HK-2 (cell line): ENCODE results near the gene PRKCA.
"Not testable (repeated sequence)": the region's sequence is repeated elsewhere in the genome, so short reads cannot be mapped to it uniquely, and the experiment has no call there.

Experiments used
- DNase-seq: peaks from one replicate; pipeline ENCODE4 v3.0.0-alpha.2; 2018; ENCODE audit not compliant: unreplicated experiment

PRKCA gene

DNA sequence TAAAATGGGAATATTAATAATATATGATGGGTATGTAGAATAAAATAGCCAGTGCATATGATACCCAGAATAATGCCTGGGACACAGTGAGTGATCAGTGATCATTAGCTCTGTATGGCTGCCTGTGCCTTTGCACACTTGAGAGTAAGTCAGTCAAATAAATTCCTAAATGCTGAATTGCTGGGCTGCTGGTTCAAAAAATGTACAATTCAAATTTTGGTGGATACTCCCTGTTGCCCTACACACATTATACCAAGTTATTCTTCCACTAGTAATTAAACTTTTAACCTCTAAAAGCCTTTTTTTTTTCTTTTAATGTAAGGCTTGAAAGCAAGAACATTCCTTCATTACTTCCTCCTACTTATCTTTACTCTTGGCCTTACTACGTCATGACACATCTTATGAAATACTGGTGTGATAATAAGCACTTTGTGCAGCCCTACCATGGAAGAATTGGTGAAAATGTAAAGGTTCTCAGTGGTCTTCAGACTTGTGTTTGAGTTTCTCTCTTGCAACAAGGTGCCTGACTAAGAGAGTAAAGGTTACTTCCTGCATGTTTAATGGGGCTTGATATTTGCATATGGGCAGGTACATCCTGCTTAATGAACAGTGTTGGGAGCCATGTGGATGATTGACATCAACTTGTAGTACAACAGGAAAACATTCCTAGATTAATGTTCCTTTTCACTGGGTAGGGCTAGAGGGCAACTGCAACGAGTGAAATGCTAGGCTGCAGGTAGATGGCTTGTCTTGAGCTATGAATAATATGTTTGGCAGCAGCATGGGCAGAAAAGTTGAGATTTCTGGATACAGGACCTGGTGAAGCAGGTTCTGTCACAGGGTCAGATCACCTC lies 84.3 kb downstream of the PRKCA start:
- no peak for DNase-seq

DNA sequence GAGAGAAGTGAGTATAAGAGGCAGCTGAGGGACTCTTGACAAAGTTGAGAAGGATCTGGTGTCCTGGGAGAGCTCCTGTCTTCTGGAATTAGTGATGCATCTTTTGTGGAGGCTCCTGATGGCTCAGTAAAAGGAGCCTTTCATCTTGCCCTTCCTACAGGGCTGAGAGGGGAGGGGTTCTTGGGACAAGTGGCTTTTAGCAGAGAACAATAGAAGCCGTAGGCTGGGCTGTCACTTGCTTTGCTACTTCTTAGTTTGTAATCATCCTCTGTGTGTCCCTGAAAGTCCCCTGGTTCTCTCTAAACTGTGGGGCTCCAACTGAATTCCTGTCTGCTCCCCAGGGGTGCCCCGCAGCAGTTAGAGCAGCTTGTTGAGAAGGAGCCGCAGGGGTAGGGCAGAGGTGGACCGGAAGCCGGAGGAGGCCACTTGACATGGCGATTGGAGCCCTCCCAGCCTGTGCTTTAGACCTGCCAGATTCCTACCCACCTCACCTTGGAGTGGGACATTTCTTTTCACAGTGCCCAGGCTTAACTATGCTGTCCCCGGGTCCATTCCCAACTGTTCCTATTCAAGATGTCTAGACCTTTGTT lies 85.1 kb downstream of the PRKCA start:
- no peak for DNase-seq

DNA sequence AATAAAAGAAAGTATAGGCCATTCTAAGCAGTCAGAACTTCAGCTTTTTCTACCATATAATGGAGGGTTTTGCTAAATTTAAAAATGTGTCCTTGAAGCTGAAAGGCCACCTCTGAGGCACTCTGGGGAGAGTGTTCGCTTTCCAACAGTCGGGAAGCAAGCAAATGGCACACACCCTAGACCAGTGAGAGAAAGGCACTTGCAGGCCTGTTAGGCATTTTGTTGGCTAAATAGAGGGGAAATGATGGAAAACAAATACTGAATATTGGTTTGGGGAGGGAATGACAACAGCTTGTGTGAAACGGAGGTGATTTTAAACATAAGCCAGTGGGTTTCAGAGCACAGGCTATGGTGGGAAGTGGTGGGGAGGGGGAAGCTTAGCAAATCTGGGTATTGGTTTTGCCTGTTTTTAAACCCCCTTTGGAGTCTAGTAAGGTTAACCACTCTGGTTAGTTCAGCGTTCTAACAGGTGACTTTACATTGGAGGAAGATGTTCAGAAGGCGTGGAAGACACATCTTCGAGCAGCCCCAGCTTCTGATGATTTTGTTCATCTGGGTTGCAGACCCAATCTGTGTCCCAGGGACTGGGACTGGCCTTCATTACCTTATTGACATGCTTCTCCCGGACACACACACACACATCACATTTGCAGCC lies 90.5 kb downstream of the PRKCA start:
- DNase-seq, result no peak

DNA sequence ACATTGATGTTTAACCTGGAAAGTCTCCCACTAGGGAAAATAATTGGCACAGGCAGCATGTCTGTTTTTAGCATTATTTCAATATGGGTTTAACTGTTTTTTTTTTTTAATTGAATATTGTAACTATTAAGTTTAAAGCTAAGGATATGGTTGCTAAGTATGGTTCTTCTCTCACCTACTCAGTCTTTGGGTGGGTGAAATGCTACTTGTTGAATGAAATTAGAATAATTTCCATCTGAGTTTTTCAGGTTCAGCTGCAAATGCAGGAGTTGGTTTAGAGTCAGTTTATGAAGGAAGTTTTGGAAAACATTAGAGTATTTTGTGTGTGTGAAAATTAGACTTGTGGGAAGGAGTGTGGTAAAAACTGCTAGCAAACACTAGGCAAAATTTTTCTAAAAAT lies 93.5 kb downstream of the PRKCA start:
- no peak for DNase-seq

- no peak for DNase-seq
Measured at GRCh38 chr17:66397486-66397885, 95.1 kb downstream of the PRKCA start.

DNA sequence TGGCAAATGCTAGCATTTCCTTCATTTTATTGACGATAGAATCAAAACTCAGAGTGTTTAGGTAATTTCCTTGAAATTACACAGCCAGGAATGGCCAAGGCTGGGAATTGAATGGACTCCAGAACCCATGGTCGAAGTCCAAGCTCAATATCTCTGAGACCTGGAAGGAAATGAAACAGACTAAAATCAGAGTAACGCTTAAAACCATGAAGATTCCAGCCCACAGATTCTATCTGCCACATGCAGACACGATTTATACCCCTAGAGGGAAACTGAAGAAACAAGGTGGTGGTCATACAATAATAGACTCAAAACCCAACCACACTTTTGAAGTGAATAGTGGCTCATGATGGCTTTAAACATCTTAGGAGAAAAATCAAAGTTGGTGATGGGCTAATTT lies 95.6 kb downstream of the PRKCA start:
- DNase-seq, result no peak

DNA sequence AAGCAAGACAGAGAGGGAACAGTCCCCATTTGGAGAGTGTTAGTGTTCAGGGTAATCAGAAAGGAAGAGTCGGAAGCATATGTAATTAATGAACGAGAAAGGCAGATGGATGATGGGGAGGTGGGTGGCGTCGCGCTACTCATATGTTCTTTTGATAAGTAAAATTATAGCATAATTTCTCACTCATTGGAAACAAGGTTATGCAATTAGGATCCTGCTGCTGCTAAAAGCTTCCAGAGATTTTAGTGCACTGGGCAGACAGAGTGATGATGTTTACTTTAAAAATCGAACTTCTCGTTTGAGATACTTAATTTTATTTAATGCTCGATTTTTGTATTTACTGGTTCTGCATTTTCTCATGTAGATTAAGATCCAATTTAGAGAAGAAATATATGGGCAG lies 96.2 kb downstream of the PRKCA start:
- DNase-seq, result no peak

GRCh38 chr17:66399441-66399840 lies 97.0 kb downstream of the PRKCA start:
- no peak for DNase-seq

DNA sequence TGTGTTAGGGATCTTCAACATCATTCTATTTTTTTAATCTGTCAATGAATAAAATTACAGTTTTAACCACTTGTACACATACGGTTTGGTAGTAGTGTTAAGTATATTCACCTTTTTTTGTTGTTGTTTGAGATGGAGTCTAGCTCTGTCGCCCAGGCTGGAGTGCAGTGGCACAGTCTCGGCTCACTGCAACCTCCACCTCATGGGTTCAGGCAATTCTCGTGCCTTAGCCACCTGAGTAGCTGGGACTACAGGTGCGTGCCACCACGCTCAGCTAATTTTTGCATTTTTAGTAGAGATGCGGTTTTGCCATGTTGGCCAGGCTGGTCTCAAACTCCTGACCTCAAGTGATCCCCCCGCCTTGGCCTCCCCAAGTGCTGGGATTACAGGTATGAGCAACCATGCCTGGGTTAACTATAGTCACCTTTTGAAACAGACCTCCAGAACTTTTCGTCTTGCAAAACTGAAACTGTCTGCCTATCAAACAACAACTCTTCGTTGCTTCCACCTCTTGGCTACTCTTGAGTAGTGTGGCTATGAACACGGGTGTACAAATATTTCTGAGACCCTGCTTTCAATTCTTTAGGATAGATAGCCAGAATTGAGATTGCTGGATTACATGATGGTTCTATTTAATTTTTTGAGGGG lies 97.8 kb downstream of the PRKCA start:
- DNase-seq, result not testable (repeated sequence)

DNA sequence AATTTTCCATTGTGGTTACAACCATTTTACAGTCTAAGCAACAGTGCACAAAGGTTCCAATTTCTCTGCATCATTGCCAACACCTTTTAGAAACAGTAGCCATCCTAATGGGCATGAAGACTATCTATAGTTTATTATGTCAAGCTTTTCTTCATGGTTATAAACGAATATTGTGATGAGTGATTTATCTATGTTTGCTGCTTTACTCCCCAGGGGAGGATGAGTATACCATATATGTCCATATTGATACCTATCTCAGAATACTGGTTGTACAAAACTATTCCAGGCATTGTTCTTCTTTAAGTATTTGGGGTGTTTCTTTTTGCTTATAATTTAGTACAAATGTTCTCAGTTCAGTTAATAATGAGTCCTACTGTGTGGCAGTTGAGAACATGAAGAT lies 98.3 kb downstream of the PRKCA start:
- DNase-seq, result no peak

DNA sequence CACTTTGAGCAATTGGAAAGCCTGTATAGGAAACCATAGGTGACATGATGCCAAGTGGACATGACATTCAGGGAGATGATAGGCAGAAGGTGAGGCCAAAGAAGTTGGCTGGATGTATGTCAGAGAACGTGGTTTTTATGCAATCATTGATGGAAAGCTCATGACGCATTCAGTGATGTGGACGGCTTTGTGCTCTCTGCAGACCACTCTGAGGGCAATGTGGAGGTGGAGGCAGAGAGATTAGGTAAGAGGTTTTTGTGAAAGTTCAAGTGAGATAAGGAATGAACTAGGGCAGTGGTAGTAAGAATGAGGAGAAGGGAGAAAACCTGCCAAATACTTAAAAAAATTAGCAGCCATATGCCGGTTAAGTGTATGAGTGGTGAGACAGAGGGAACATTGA lies 99.0 kb downstream of the PRKCA start:
- DNase-seq, result no peak

- no peak for DNase-seq
Measured at GRCh38 chr17:66403846-66404556, 101.6 kb downstream of the PRKCA start.

- DNase-seq, result no peak
Measured at GRCh38 chr17:66405836-66406677, 103.6 kb downstream of the PRKCA start.

GRCh38 chr17:66406701-66407644 lies 104.6 kb downstream of the PRKCA start:
- no peak for DNase-seq

DNA sequence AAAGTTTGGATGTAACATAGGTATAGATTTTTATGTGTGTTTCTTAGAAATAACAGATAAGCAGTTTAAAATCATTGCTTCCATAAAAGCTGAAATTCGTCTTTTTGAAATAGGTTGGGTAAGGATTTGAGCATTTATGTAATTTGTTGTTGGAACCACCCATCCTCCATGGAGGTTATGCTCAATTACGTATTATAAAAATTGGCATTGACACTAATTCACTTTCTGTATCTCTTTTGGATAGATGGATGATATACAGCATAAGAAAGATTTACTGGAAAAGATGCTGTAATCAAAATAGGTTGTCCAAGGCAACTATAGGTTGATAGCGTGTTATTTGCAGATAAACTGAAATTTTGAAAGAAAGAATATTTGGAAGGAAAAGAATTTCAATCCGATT lies 105.5 kb downstream of the PRKCA start:
- no peak for DNase-seq

DNA sequence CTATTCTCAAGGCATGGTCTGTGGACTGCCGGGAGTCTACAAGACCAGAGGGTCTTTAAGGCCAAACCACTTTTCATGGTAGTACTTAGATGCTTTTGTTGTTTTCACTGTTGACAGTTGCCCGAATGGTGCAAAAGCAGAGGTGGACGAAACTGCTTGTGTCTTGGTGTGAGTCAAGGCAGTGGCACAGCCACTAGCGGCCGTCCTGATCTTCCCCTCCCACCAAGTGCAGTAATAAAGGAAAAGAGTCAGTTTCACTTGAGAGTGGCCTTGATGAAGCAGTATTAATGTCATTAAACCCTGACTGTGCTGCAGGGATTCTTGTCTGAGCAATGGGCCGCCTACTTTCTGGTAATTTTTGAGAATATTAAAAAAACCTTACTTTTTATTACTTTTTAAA lies 109.1 kb downstream of the PRKCA start:
- no peak for DNase-seq

DNA sequence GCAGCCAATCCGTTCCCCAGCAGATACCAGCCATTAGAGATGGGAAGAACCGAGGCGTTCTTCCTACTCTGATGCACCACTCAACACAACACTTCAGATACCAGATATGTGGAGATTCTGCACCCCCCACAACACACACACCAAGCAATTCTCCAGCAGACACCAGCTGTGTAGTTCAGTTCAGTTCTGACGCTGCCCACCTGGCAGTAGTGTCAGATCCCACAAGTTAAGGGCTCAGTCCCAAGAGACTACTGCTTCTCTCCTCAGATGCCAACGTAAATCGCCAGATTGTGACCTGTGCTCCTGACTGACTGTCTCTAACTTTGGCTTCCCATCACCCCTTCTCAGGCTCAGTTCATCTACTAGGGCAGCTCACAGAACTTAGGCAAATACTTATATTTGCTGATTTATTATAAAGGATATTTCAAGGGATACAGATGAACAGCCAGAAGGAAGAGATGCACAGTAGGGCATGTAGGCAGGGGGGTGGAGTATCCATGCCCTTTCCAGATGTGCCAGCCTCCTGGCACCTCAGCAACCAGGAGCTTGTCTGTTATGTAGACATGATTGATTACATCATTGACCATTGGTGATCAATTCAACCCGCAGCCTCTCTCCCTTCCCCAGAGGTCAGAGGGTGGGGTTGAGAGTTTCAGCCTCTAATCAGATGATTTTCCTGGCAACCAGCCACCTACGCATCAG lies 110.6 kb downstream of the PRKCA start:
- DNase-seq, result no peak

DNA sequence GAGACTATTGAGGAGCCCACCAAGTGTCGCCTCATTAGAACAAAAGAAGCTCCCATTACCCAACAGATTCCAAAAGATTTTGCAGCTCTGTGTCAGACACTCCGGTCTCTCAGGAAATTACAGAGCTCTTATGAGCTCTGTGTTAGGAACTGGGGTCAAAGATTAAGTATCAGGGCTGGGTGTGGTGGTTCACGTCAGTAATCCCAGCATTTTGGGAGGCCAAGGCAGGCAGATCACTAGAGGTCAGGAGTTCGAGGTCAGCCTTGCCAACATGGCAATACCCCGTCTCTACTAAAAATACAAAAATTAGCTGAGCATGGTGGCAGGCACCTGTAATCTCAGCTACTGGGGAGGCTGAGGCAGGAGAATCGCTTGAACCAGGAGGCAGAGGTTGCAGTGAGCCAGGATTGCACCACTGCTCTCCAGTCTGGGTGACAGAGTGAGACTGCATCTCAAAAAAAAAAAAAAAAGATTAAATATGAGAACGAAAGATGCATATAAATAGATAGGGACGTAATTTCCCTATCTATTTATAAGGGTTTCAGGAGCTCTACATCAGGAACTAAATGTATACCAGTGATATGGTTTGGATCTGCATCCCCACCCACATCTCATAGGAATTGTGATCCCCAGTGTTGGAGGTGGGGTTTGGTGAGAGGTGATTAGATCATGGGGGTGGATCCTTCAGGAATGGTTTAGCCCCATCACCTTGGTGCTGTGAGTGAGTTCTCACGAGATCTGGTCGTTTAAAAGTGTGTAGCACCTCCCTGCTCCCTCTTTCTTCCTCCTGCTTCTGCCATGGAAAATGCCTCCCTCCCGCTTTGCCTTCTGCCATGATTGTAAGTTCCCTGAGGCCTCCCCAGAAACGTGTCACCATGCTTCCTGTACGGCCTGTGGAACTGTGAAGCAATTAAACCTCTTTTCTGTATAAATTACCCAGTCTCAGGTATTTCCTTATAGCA lies 111.4 kb downstream of the PRKCA start:
- DNase-seq, result no peak
